Right forelimb (tissue), 1 donor: ENCODE results near the gene AVEN.
"Not testable (repeated sequence)": the region's sequence is repeated elsewhere in the genome, so short reads cannot be mapped to it uniquely, and the experiment has no call there.

ENCODE experiments used
- DNase-seq: peaks from one replicate; pipeline ENCODE4 v3.0.0-alpha.2; 2018

The AVEN gene

GRCh38 chr15:33844597-33844996, 194.4 kb downstream of the AVEN start:
- DNase-seq = no peak

- no peak for DNase-seq
These were observed 194.8 kb downstream of the AVEN start for GRCh38 chr15:33844186-33844585.

- DNase-seq = no peak
These were observed 198.4 kb downstream of the AVEN start for GRCh38 chr15:33840615-33841014.

DNA sequence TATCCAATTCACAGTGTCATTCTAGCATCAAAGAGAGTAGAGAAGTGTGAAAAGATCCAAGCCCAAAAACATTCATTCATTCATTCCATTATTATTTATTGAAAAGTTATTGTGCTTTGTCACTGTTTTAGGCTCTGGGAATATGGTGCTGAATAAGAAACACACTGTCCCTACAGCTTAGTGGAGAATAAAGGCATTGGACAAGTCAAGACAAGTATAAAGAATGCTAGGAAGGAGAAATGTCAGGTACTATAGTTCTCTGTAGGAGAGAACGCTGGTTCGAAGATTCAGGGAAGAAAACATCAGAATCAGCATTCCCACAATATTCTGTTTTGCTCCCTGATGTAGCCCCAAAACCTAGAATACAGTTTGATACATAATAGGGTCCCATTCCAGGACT, 199.5 kb downstream of the AVEN start:
- DNase-seq = no peak

GRCh38 chr15:33837294-33837693, 201.7 kb downstream of the AVEN start:
- no peak for DNase-seq

GRCh38 chr15:33834892-33835743, 203.9 kb downstream of the AVEN start:
- DNase-seq = no peak

GRCh38 chr15:33831646-33832045, 207.4 kb downstream of the AVEN start:
- DNase-seq = no peak

GRCh38 chr15:33830351-33830750, 208.7 kb downstream of the AVEN start:
- DNase-seq = no peak

DNA sequence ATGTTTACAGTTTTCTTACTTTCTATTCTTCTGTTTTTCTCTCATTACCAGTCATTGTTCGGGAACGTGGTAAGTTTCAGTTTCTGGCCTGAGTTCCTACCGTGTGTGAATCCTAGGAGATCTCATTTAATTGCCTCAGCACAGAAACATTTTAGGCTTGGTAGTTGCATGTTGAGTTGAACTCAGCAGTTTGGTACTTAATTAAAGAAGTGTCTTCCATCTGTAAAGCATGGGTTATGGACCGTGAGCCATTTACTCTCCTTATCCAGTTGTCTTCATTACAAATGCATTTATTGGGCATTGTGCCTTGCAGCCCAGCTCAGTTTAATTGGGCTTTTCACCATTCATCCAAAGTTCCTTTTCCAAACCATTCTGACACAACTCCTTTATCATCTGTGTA, 212.8 kb downstream of the AVEN start:
- DNase-seq = no peak

GRCh38 chr15:33825453-33825852, 213.6 kb downstream of the AVEN start:
- no peak for DNase-seq

- DNase-seq = no peak
These were observed 215.9 kb downstream of the AVEN start for GRCh38 chr15:33823119-33823518.

DNA sequence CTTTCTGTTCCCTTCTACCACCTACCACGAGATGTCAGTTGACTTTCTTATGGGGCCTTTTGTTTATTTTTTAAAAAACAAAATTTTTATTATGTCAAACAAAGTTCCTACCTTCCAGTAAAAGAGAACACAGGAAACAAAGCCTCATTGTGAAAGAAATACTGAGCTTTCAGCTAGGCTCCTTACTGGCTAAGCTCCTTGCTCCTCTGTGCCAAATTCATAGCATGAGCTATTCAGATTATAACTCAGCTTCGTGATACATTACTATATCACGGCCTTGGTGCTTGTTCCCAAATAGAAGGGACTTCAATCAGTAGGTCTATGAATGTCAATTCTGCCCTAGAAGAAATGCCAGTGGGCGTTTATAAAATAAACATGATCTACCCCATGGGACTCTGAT, 216.5 kb downstream of the AVEN start:
- DNase-seq = no peak

- not testable (repeated sequence) for DNase-seq
These were observed 219.5 kb downstream of the AVEN start for GRCh38 chr15:33819499-33819898.
